ACC112 (cell line): Measurements from ENCODE around the gene R3HDM4.

ENCODE experiments used
- H2AFZ ChIP-seq: fragments of 200-600 bp; sonication (generic); one replicate; pipeline ENCODE4 v1.6.0; 2017; ENCODE audit warnings: antibody characterized with exemption, low read length; ENCODE audit not compliant: unreplicated experiment
- H3K27ac ChIP-seq: fragments of 200-600 bp; sonication (generic); 2 replicates; pipeline ENCODE4 v1.5.1; 2014; ENCODE audit warnings: low read depth, mild to moderate bottlenecking, antibody characterized with exemption, low read length, moderate library complexity
- H3K27me3 ChIP-seq: fragments of 200-600 bp; sonication (generic); 2 replicates; pipeline ENCODE4 v1.6.1; 2014; ENCODE audit warnings: mild to moderate bottlenecking, antibody characterized with exemption, low read length, moderate library complexity, mixed read lengths; ENCODE audit not compliant: insufficient read depth
- H3K36me3 ChIP-seq: fragments of 200-600 bp; sonication (generic); 2 replicates; pipeline ENCODE4 v1.6.1; 2016; ENCODE audit warnings: mild to moderate bottlenecking, antibody characterized with exemption, low read length, moderate library complexity, mixed read lengths; ENCODE audit not compliant: insufficient read depth
- H3K4me1 ChIP-seq: fragments of 200-600 bp; sonication (generic); one replicate; pipeline ENCODE4 v1.6.1; 2016; ENCODE audit warnings: low read length, mixed read lengths; ENCODE audit not compliant: insufficient read depth, unreplicated experiment, control insufficient read depth
- H3K4me3 ChIP-seq: fragments of 200-600 bp; sonication (generic); 2 replicates; pipeline ENCODE4 v1.5.1; 2014; ENCODE audit warnings: mild to moderate bottlenecking, low read depth, low read length
- H3K79me2 ChIP-seq: fragments of 200-600 bp; sonication (generic); one replicate; pipeline ENCODE4 v1.6.0; 2016; ENCODE audit warnings: low read length; ENCODE audit not compliant: control insufficient read depth, unreplicated experiment, insufficient read depth

R3HDM4 gene

DNA sequence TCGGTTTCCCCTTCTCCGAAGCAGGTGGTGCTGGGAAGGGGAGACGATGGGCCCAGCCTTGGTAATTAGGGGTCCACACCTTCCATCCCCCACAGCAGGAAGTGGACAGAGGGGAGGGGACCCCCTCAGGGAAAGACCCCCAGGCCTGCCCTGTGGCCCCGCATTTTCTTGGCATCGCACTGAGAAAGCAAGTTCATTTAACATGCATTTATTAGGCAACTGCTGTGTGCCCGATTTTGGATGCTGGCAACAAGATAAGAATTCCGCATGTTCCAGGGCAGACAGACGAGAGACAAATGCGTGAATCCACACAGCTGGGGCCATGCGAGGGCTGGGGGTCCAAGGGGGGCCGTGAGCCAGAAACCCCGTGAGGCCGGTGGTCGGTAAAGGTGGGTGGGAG is 41.3 kb upstream of the R3HDM4 start:
- Histone ChIP-seq H3K4me1 (peaks cover 6% of the 10 kb centered on the region), H3K79me2 (no peaks in the 10 kb centered on the region), H3K27ac (no peak overlapping the region), H2AFZ (no peak overlapping the region), H3K4me3 (no peak overlapping the region), H3K36me3 (no peaks in the 10 kb centered on the region), H3K27me3 (no peaks in the 10 kb centered on the region)

DNA sequence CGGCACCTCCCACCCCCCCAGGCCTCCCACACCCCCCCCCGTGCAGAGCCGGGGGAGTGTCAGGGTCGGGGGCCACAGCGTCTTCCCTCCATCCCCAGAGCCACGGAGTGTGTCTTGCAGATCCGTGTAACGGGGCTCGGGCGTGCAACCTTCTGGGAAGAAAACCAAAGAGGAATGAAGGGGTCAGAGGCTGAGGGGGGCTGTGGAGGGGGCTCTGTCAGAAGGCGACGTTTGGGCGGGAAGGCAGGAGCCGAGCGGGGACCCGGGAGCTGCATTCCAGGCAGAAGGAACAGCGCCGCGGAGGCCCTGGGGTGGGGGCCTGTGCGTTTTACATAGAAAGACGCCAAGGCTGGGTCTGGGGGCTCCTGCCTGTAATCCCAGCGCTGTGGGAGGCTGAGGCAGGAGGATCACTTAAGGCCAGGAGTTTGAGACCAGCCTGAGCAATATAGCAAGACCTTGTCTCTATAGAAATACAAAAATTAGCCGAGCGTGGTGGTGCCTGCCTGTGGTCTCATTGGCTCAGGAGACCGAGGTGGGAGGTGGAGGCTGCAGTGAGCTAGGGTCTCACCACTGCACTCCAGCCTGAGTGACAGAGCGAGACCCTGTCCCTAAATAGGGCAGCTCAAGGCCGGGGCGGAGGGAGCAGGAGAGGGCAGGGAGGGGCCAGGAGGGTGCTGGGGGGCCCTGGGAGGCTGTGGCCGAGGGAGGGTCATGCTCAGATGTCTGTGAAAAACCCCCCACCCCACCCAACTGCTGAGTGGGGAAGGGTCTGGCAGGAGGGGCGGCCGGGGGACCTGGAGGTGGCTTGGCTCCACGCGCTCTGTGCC is 40.6 kb upstream of the R3HDM4 start:
- Histone ChIP-seq H3K79me2 (no peaks in the 10 kb centered on the region), H2AFZ (no peak overlapping the region), H3K36me3 (no peaks in the 10 kb centered on the region), H3K27me3 (no peaks in the 10 kb centered on the region), H3K4me1 (peaks cover 6% of the 10 kb centered on the region), H3K4me3 (no peak overlapping the region), H3K27ac (no peak overlapping the region)

DNA sequence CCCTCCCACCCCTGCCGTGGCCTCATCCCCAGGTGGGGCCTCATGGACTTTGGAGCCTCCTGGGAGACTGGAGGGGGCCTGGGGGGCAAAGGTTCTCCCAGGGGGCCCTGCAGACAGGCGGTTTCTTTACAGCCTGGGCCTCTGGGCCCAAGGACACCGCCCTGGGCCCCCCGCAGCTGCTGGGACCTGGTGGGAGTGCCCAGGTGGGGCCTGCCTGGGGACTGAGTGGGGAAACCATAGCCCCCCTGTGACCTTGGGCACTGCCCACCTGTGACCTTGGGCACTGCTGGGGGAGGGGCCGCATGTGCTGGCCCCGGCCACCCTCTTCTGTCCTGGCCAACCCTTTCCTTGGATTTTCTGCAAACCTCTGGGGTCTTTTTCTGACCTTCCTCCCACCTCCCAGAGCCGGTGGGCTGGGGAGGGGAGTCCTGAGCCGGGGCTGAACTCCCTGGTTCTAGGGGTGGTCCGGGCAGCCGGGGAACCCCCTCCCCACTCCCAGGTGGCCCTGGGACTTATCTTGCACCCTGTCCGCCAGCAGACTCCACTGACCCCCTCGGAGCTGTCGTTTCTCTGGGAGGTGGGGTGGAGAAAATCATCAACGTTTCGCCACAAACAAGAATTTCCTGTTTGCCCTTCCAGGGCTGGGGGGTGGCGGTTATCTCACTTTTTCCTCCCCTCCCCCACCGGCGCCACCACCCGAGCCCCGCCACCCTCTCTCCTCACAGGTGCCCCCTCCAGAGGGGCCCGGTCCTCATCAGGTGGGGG is 39.8 kb upstream of the R3HDM4 start:
- peaks cover 6% of the 10 kb centered on the region for H3K4me1 ChIP-seq
- H3K36me3 ChIP-seq: no peaks in the 10 kb centered on the region
- no peak overlapping the region for H2AFZ ChIP-seq
- H3K27ac ChIP-seq: no peak overlapping the region
- no peak overlapping the region for H3K4me3 ChIP-seq
- H3K27me3 ChIP-seq: no peaks in the 10 kb centered on the region
- H3K79me2 ChIP-seq: no peaks in the 10 kb centered on the region

DNA sequence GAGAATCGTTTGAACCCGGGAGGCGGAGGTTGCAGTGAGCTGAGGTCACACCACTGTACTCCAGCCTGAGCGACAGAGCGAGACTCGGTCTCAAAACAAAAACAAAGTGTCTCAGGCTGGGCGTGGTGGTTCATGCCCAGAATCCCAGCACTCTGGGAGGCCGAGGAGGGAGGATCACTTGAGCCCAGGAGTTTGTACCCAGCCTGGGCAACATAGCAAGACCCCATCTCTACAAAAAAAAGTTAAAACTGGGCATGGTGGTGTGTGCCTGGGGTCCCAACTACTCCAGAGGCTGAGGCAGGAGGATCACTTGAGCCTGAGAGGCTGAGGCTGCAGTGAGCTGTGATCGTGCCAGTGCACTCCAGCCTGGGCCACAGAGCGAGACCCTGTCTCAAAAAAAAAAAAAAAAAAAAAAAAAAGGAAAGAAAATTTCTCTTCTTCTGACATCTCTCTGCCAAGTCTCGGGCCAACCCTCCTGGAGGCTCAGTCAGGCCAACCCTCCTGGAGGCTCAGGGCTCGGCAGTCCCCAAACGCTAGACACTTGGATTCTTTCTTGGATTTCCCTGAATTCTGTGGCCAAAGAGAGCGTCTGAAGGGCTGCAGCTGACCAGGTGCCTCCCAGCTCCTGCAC is 39.1 kb upstream of the R3HDM4 start:
- Histone ChIP-seq H2AFZ (no peak overlapping the region), H3K36me3 (no peaks in the 10 kb centered on the region), H3K4me3 (no peak overlapping the region), H3K4me1 (peaks cover 6% of the 10 kb centered on the region), H3K27me3 (no peaks in the 10 kb centered on the region), H3K27ac (no peak overlapping the region), H3K79me2 (no peaks in the 10 kb centered on the region)

DNA sequence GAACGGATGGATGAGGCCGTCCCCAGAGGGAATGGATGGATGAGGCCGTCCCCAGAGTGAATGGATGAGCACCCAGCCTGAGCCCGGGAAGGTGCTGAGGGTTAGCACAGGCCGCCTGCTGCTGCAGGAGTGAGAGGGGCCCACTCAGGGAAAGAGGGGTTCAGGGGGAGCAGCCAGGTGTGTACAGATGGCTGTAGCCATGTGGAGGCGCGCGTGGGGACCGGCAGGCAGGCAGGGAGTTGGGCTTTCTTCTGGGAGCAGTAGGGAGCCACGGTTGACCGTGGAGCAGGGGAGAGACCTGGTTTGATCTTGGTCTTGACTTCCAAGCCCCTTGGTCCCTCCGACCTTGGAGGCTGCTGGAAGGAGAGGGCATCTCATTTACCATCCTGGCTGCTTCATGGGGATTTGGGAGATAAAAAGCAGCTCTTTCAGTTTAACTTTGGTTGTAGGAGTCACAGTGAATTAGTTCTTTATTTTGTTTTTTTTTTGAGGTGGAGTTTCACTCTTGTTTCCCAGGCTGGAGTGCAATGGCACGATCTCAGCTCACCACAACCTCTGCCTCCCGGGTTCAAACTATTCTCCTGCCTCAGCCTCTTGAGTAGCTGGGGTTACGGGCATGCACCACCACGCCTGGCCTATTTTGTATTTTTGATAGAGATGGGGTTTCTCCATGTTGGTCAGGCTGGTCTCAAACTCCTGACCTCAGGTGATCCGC is 37.5 kb upstream of the R3HDM4 start:
- H3K79me2 ChIP-seq: no peaks in the 10 kb centered on the region
- H3K4me3 ChIP-seq: no peak overlapping the region
- H3K27ac ChIP-seq: no peak overlapping the region
- H2AFZ ChIP-seq: no peak overlapping the region
- peaks cover 6% of the 10 kb centered on the region for H3K4me1 ChIP-seq
- H3K27me3 ChIP-seq: no peaks in the 10 kb centered on the region
- H3K36me3 ChIP-seq: no peaks in the 10 kb centered on the region

DNA sequence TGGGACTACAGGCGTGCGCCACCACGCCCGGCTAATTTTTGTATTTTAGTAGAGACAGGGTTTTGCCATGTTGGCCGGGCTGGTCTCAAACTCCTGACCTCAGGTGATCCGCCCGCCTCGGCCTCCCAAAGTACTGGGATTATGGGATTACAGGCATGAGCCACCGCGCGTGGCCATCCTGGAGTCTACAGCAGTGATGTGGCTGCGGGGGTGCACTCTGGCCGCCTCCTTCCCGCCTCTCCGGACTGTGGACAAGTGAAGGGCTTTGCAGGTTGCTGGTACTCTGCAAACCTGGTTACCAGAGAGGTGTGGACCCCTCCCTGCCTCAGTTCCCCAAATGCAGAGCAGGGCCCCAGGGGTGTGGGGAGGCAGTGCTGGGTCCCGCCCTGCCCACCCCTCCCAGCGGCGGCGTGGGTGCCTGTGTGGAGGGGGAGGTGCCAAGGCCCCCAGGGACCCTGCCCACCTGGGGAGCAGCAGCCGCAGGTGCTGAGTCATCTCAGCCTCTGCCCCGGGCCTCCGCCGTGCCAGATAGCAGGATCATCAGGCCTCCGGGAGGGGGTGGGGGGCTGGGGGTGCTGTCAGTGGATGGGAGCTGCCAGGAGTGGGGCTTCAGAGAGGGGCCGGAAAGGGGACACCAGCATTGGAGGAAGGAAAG is 36.0 kb upstream of the R3HDM4 start:
- H3K36me3 ChIP-seq: no peaks in the 10 kb centered on the region
- no peak overlapping the region for H3K27ac ChIP-seq
- H3K4me3 ChIP-seq: no peak overlapping the region
- H3K27me3 ChIP-seq: no peaks in the 10 kb centered on the region
- H3K4me1 ChIP-seq: peaks cover 6% of the 10 kb centered on the region
- H2AFZ ChIP-seq: no peak overlapping the region
- no peaks in the 10 kb centered on the region for H3K79me2 ChIP-seq

DNA sequence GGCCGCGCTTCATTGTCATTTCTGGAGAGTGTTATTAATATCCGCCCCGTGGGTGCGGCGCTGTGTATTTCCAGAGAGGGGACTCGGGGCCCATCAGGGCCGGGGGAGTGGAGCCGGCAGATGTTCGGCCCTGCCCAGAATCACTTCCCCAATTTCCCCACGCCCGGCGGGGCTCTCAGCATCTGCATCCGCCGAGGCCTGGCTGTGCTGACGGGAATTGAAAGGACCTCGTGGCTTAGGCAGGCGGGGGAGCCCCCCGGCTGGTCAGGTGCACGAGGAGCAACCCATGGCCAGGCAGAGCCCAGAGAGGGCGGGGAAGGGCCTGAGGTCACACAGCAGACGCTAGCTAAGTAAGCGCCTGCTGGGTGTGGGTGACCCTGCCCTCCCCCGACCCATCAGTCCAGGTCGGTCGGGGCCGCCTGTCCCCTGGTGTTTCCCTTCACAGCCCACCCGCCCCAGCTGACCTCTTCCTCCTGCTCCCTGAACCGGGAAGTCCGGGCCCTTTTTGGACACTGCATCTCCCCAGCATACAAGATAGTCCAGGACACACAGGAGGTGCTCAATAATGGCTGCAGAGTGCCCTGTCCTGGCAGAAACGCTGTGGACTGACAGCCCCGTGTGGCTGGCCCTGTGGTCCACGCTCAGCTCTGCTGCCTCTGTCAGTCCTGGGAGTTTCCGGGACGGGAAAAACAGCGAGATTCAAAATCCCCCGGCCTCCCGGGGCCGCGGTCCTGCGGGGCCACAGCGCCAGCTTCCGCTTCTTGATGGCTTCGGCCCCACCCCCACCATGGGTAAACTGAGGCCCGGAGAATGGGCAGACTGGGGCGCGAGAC is 34.9 kb upstream of the R3HDM4 start:
- H3K4me3 ChIP-seq: no peak overlapping the region
- no peaks in the 10 kb centered on the region for H3K79me2 ChIP-seq
- peaks cover 5% of the 10 kb centered on the region for H3K4me1 ChIP-seq
- no peak overlapping the region for H3K27ac ChIP-seq
- no peaks in the 10 kb centered on the region for H3K36me3 ChIP-seq
- H3K27me3 ChIP-seq: no peaks in the 10 kb centered on the region
- no peak overlapping the region for H2AFZ ChIP-seq

DNA sequence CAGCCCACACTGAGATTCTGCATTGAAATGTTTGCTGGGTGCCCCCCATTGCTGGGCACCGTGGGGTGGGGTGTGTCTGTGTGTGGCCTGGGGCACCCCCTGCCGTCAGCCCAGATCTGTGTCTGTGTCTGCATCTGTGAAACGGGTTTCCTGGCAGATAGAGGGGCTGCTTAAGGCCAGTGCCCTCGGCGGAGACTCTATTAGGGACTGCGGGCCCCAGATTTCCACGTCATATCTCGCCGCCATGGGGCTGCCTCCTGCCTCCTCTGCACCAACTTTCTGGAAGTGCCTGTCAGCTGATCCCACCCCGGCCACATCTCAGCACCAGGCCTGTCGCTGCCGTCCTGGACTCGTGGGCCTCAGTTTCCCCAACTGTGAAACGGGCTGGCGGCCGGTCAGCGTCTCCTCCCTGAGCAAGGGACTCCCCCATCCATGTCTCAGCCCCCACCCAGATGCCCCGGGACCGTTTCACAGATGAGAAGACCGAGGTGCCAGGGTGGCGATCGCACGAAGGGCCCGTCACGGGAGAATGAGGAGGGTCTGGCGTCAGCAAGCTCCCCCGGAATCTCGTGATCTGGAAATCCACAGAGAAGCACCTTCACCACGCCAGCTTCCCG is 34.2 kb upstream of the R3HDM4 start:
- no peak overlapping the region for H3K27ac ChIP-seq
- H3K4me3 ChIP-seq: no peak overlapping the region
- H3K27me3 ChIP-seq: no peaks in the 10 kb centered on the region
- no peaks in the 10 kb centered on the region for H3K36me3 ChIP-seq
- H3K4me1 ChIP-seq: no peaks in the 10 kb centered on the region
- no peaks in the 10 kb centered on the region for H3K79me2 ChIP-seq
- H2AFZ ChIP-seq: no peak overlapping the region

DNA sequence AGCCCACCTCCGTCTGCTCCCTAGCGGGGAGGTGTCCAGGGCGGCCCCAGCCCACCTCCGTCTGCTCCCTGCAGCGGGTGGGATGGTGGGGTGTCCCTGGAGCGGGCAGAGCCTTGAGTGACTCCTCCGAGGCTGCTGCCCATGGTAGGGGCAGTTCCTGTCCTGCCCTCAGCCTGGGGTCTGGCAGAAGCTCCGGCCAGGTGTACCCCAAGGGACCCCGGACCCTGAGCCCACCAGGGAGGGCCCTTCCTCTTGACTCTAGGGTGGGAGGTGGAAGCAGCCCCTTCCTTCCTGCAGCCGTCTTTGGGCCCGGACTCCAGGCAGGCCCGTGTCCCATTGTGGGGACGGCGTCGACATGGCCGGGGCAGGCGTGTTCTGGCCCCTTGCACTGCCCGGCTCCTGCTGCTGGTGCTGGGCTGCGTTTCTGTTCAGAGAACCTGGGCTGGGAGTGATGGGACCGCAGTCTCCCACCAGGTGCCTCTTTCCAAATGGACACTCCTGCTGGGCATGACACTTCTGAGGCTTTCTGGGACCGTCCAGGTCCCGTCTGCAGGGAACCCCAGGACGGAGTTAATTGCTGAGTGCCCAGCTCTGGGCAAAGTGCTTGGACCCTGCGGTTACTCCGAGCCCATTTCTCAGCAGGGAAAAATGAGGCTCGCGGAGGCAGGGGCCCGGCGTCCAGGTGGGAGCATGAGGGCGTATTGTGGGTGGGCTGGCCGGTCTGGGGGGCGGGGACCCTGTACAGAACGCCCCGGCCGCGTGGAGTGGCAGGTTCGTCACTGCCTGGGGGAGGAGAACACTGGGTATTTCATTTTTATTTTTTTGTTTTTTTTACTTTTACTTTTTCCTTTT is 32.6 kb upstream of the R3HDM4 start:
- Histone ChIP-seq H3K4me1 (no peaks in the 10 kb centered on the region), H3K79me2 (no peaks in the 10 kb centered on the region), H2AFZ (no peak overlapping the region), H3K27ac (no peak overlapping the region), H3K4me3 (no peak overlapping the region), H3K36me3 (no peaks in the 10 kb centered on the region), H3K27me3 (no peaks in the 10 kb centered on the region)
